ENCODE measurements around the gene G3BP2.
"Not testable (repeated sequence)": the region's sequence is repeated elsewhere in the genome, so short reads cannot be mapped to it uniquely, and the experiment has no call there.

G3BP2 gene

GRCh38 chr4:75685546-75686189, 12.5 kb upstream of the G3BP2 start:
- no peak overlapping the region for H3K27ac ChIP-seq
- no peak for DNase-seq (ENCODE audit: low read depth, low spot score)

GRCh38 chr4:75683482-75684155, 10.4 kb upstream of the G3BP2 start:
- no peak overlapping the region for H3K27ac ChIP-seq
- no peak for DNase-seq (ENCODE audit: low read depth, low spot score)

- no peak for DNase-seq (ENCODE audit: low read depth, low spot score)
These were observed 6.8 kb upstream of the G3BP2 start for GRCh38 chr4:75679876-75680575.

GRCh38 chr4:75678965-75679364, 5.8 kb upstream of the G3BP2 start:
- H3K27ac ChIP-seq = no peak overlapping the region
- DNase-seq (ENCODE audit: low read depth, low spot score) = no peak

More at GRCh38 chr4:75679876-75680575, 6.8 kb upstream of the G3BP2 start:
- H3K27ac ChIP-seq = no peak overlapping the region

- DNase-seq (ENCODE audit: low read depth, low spot score) = no peak
- no peak overlapping the region for H3K27ac ChIP-seq
These were observed 5.3 kb upstream of the G3BP2 start for GRCh38 chr4:75678473-75678872.

GRCh38 chr4:75675004-75675531, 1.9 kb upstream of the G3BP2 start:
- H3K27ac ChIP-seq = no peak overlapping the region
- no peak for DNase-seq (ENCODE audit: low read depth, low spot score)

- peak overlapping the region; percentile 94 for H3K27ac ChIP-seq
- no peak for DNase-seq (ENCODE audit: low read depth, low spot score)
These were observed 733 bp upstream of the G3BP2 start for GRCh38 chr4:75673959-75674328.

GRCh38 chr4:75672461-75673026, 667 bp downstream of the G3BP2 start:
- peak overlapping the region; percentile 94 for H3K27ac ChIP-seq
- DNase-seq (ENCODE audit: low read depth, low spot score) = no peak

- H3K27ac ChIP-seq = peak overlapping the region; percentile 94
- no peak for DNase-seq (ENCODE audit: low read depth, low spot score)
These were observed 1.3 kb downstream of the G3BP2 start for GRCh38 chr4:75671802-75672421.

- H3K27ac ChIP-seq = no peak overlapping the region
These were observed 4.6 kb downstream of the G3BP2 start for GRCh38 chr4:75668596-75668995.

GRCh38 chr4:75667636-75668035, 5.6 kb downstream of the G3BP2 start:
- H3K27ac ChIP-seq; DNase-seq (ENCODE audit: low read depth, low spot score): not testable (repeated sequence)

More at GRCh38 chr4:75668596-75668995, 4.6 kb downstream of the G3BP2 start:
- DNase-seq (ENCODE audit: low read depth, low spot score) = no peak

- no peak for DNase-seq (ENCODE audit: low read depth, low spot score)
- H3K27ac ChIP-seq = peak overlapping the region; percentile 38
These were observed 6.9 kb downstream of the G3BP2 start for GRCh38 chr4:75666299-75666698.

- not testable (repeated sequence) for DNase-seq (ENCODE audit: low read depth, low spot score)
- H3K27ac ChIP-seq = peak overlapping the region; percentile 38
These were observed 8.6 kb downstream of the G3BP2 start for GRCh38 chr4:75664604-75665003.

GRCh38 chr4:75662626-75663025, 10.6 kb downstream of the G3BP2 start:
- no peak overlapping the region for H3K27ac ChIP-seq
- DNase-seq (ENCODE audit: low read depth, low spot score) = no peak

- DNase-seq (ENCODE audit: low read depth, low spot score) = no peak
- H3K27ac ChIP-seq = peak overlapping the region; percentile 6
These were observed 12.7 kb downstream of the G3BP2 start for GRCh38 chr4:75660491-75660890.

- no peak for DNase-seq (ENCODE audit: low read depth, low spot score)
- H3K27ac ChIP-seq = peak overlapping the region; percentile 17
These were observed 13.6 kb downstream of the G3BP2 start for GRCh38 chr4:75659512-75660031.

GRCh38 chr4:75658876-75659275, 14.3 kb downstream of the G3BP2 start:
- no peak for DNase-seq (ENCODE audit: low read depth, low spot score)
- H3K27ac ChIP-seq = peak overlapping the region; percentile 17

GRCh38 chr4:75655562-75655961, 17.6 kb downstream of the G3BP2 start:
- no peak for DNase-seq (ENCODE audit: low read depth, low spot score)
- no peak overlapping the region for H3K27ac ChIP-seq

- H3K27ac ChIP-seq = no peak overlapping the region
- DNase-seq (ENCODE audit: low read depth, low spot score) = no peak
These were observed 18.3 kb downstream of the G3BP2 start for GRCh38 chr4:75654905-75655304.

GRCh38 chr4:75653845-75654503, 19.2 kb downstream of the G3BP2 start:
- DNase-seq (ENCODE audit: low read depth, low spot score) = no peak
- no peak overlapping the region for H3K27ac ChIP-seq

Measured in epithelial cell of prostate (primary cell).